Suprapubic skin (tissue), 4 donors: ENCODE data around the gene LRMDA.

ENCODE experiments used
- EP300 ChIP-seq: sonication (generic); formaldehyde crosslinking; IDR thresholded peaks from one replicate; pipeline ENCODE4 v1.6.1; 2017; ENCODE audit warnings: antibody characterized with exemption
- POLR2A ChIP-seq, 2 donors: fragments of 450-650 bp; IDR thresholded peaks; one replicate each; pipeline ENCODE4 v1.6.1; 2017; ENCODE audit warnings: antibody characterized with exemption in 2 of 2, mild to moderate bottlenecking in 2 of 2, moderate library complexity in 2 of 2
- POLR2AphosphoS5 ChIP-seq, 3 donors: sonication (generic); formaldehyde crosslinking; IDR thresholded peaks; one replicate each; pipeline ENCODE4 v1.6.1; 2017; ENCODE audit warnings: antibody characterized with exemption in 3 of 3
- TF ChIP-seq, protein P1 (sequence below), 2 donors: fragments of 200-600 bp in 1 of 2; fragments of 450-650 bp in 1 of 2; sonication (generic) in 1 of 2; IDR thresholded peaks; one replicate each; pipeline ENCODE4 v1.5.1; 2016 to 2019; ENCODE audit warnings: antibody characterized with exemption in 2 of 2, mild to moderate bottlenecking in 1 of 2, moderate library complexity in 1 of 2

DNA sequence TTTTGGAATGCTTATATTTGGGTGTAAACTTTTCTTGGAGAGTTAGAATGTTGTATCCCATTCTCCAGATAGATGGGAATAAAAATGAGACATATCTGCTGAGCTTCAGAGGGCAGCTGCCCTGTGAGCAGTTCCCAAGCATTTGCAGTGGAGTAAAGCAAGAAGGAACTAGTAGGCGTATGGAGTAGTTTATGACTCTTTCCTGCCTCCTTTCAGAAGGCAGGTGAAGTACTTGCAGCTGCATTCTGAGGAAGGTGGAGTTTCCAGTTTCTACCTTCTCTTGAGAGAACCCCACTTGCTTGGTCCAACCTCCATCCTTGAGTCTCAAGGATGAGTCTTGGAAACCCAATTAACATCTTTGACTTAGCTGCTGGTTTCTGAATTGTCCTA, 563.6 kb downstream of the LRMDA start:
- TF ChIP-seq, protein P1, sequence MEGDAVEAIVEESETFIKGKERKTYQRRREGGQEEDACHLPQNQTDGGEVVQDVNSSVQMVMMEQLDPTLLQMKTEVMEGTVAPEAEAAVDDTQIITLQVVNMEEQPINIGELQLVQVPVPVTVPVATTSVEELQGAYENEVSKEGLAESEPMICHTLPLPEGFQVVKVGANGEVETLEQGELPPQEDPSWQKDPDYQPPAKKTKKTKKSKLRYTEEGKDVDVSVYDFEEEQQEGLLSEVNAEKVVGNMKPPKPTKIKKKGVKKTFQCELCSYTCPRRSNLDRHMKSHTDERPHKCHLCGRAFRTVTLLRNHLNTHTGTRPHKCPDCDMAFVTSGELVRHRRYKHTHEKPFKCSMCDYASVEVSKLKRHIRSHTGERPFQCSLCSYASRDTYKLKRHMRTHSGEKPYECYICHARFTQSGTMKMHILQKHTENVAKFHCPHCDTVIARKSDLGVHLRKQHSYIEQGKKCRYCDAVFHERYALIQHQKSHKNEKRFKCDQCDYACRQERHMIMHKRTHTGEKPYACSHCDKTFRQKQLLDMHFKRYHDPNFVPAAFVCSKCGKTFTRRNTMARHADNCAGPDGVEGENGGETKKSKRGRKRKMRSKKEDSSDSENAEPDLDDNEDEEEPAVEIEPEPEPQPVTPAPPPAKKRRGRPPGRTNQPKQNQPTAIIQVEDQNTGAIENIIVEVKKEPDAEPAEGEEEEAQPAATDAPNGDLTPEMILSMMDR (IDR thresholded peaks at IDR 0.05), result no peak
- no peak for TF ChIP-seq POLR2A (IDR thresholded peaks at IDR 0.05)
- TF ChIP-seq EP300, result no peak
- no peak for TF ChIP-seq POLR2AphosphoS5 (IDR thresholded peaks at IDR 0.05)
